Ishikawa (cell line): ENCODE measurements around the gene PDE4D.

ENCODE experiments used
- CEBPB ChIP-seq: IDR thresholded peaks from 2 replicates; pipeline ENCODE4 v1.6.1; 2012
- CREB1 ChIP-seq: IDR thresholded peaks from 2 replicates; pipeline ENCODE4 v1.6.1; 2012; ENCODE audit warnings: low read depth
- EGR1 ChIP-seq: IDR thresholded peaks from 2 replicates; pipeline ENCODE4 v1.6.1; 2012
- EP300 ChIP-seq: IDR thresholded peaks from 2 replicates; pipeline ENCODE4 v1.6.1; 2012; ENCODE audit warnings: borderline replicate concordance
- FOXM1 ChIP-seq: IDR thresholded peaks from 2 replicates; pipeline ENCODE4 v1.6.1; 2012; ENCODE audit warnings: low read depth, borderline replicate concordance
- MAX ChIP-seq: IDR thresholded peaks from 2 replicates; pipeline ENCODE4 v1.6.1; 2012
- RAD21 ChIP-seq: IDR thresholded peaks from 2 replicates; pipeline ENCODE4 v1.6.1; 2012; ENCODE audit warnings: low read depth
- REST ChIP-seq: IDR thresholded peaks from 2 replicates; pipeline ENCODE4 v1.6.1; 2012; ENCODE audit warnings: low read depth, mild to moderate bottlenecking
- TAF1 ChIP-seq: IDR thresholded peaks from 2 replicates; pipeline ENCODE4 v1.6.1; 2012; ENCODE audit warnings: low read depth, mild to moderate bottlenecking
- TCF12 ChIP-seq: IDR thresholded peaks from 2 replicates; pipeline ENCODE4 v1.6.1; 2012; ENCODE audit warnings: low read depth
- TEAD4 ChIP-seq: IDR thresholded peaks from 2 replicates; pipeline ENCODE4 v1.6.1; 2012
- USF1 ChIP-seq: IDR thresholded peaks from 2 replicates; pipeline ENCODE4 v1.6.1; 2012
- YY1 ChIP-seq: IDR thresholded peaks from 2 replicates; pipeline ENCODE4 v1.6.1; 2012; ENCODE audit warnings: low read depth
- ZBTB7A ChIP-seq: IDR thresholded peaks from 2 replicates; pipeline ENCODE4 v1.6.1; 2012; ENCODE audit warnings: low read depth

- TF ChIP-seq YY1 (no peak), REST (no peak), CEBPB (no peak), RAD21 (no peak), MAX (no peak), TAF1 (no peak), EGR1 (no peak), FOXM1 (no peak), CREB1 (no peak), EP300 (no peak), USF1 (no peak), TCF12 (no peak), TEAD4 (no peak), ZBTB7A (no peak)
These were observed 349.0 kb downstream of the PDE4D start for GRCh38 chr5:59544573-59544972.
